CD14-positive monocyte (primary cell): ENCODE data around the gene GMFB. TPM values are rescaled to one million over a fixed set of nuclear protein-coding genes. Genes with fewer than 3 reads are reported as not detected.

Experiments used
- DNase-seq, 3 donors: peaks; one replicate each; pipeline ENCODE4 v3.0.0-alpha.2; 2011 to 2022
- H2AFZ ChIP-seq: 2 replicates; pipeline ENCODE4 v1.6.0; 2012; ENCODE audit warnings: mild to moderate bottlenecking, low read depth, low read length, inconsistent platforms; ENCODE audit not compliant: insufficient read depth, poor library complexity, severe bottlenecking
- H3K27ac ChIP-seq, 2 donors: 1 replicate in 1 of 2; 2 replicates in 1 of 2; pipeline ENCODE4 v1.5.1; 2012 to 2013; ENCODE audit warnings: low read length in 2 of 2, control low read depth in 1 of 2, inconsistent platforms in 1 of 2, low read depth in 1 of 2, mild to moderate bottlenecking in 1 of 2
- H3K27me3 ChIP-seq, 2 donors: one replicate each; pipeline versions ENCODE4 v1.6.0 to v1.6.1; 2011 to 2013; ENCODE audit warnings: low read length in 2 of 2; ENCODE audit not compliant: control insufficient read depth in 2 of 2, insufficient read depth in 2 of 2
- H3K36me3 ChIP-seq, 2 donors: replicated peaks in 1 of 2; 1 replicate in 1 of 2; 2 replicates in 1 of 2; pipeline versions ENCODE4 v1.5.1 to v1.6.1; 2012 to 2013; ENCODE audit warnings: low read length in 2 of 2, control low read depth in 1 of 2, inconsistent platforms in 1 of 2, mild to moderate bottlenecking in 1 of 2; ENCODE audit not compliant: insufficient read depth in 2 of 2, control insufficient read depth in 1 of 2
- H3K4me1 ChIP-seq, 2 donors: 1 replicate in 1 of 2; 2 replicates in 1 of 2; pipeline versions ENCODE4 v1.5.1 to v1.6.1; 2012 to 2013; ENCODE audit warnings: low read length in 2 of 2, control low read depth in 1 of 2, inconsistent platforms in 1 of 2, mild to moderate bottlenecking in 1 of 2, moderate library complexity in 1 of 2; ENCODE audit not compliant: insufficient read depth in 2 of 2, control insufficient read depth in 1 of 2
- H3K4me2 ChIP-seq: replicated peaks from 2 replicates; pipeline ENCODE3; 2012; ENCODE audit warnings: low read length, moderate library complexity, mild to moderate bottlenecking; ENCODE audit not compliant: poor library complexity, severe bottlenecking; ENCODE audit errors: extremely low read depth
- H3K4me3 ChIP-seq, 3 experiments: fragments of 200-600 bp in 1 of 3; sonication (generic) in 1 of 3; replicated peaks in 1 of 3; 1 replicate in 2 of 3; 2 replicates in 1 of 3; pipeline ENCODE4 v1.5.1; 2011 to 2013; ENCODE audit warnings: low read length in 3 of 3, mild to moderate bottlenecking in 3 of 3, control low read depth in 2 of 3, low read depth in 2 of 3, inconsistent platforms in 1 of 3, moderate library complexity in 1 of 3
- H3K79me2 ChIP-seq: 2 replicates; pipeline ENCODE4 v1.6.0; 2012; ENCODE audit warnings: mild to moderate bottlenecking, control low read depth, inconsistent platforms, low read length, moderate library complexity; ENCODE audit not compliant: insufficient read depth
- H3K9ac ChIP-seq: 2 replicates; pipeline ENCODE4 v1.6.0; 2017; ENCODE audit warnings: low read length, mild to moderate bottlenecking; ENCODE audit not compliant: insufficient read depth, poor library complexity, severe bottlenecking
- H3K9me3 ChIP-seq, 2 donors: replicated peaks in 1 of 2; 1 replicate in 1 of 2; 2 replicates in 1 of 2; pipeline versions ENCODE4 v1.5.1 to v1.6.1; 2012 to 2013; ENCODE audit warnings: low read length in 2 of 2, control low read depth in 1 of 2; ENCODE audit not compliant: control insufficient read depth in 1 of 2, insufficient read depth in 1 of 2
- H4K20me1 ChIP-seq: 2 replicates; pipeline ENCODE4 v1.6.0; 2012; ENCODE audit warnings: mild to moderate bottlenecking, low read length, control low read depth, moderate library complexity; ENCODE audit not compliant: insufficient read depth
- H3K27ac Mint-ChIP-seq, 7 donors: one replicate each; pipeline ENCODE4 v1.8.0; 2020; ENCODE audit warnings: mild to moderate bottlenecking in 7 of 7, mixed read lengths in 7 of 7, moderate library complexity in 6 of 7, inconsistent platforms in 2 of 7
- H3K27me3 Mint-ChIP-seq, 3 donors: one replicate each; pipeline ENCODE4 v1.8.0; 2021 to 2022; ENCODE audit warnings: low read depth in 3 of 3, mild to moderate bottlenecking in 3 of 3, mixed read lengths in 3 of 3, moderate library complexity in 3 of 3, inconsistent platforms in 1 of 3
- H3K36me3 Mint-ChIP-seq, 2 donors: one replicate each; pipeline ENCODE4 v1.8.0; 2020; ENCODE audit warnings: mixed read lengths in 2 of 2, inconsistent platforms in 1 of 2, mild to moderate bottlenecking in 1 of 2
- H3K4me1 Mint-ChIP-seq: one replicate; pipeline ENCODE4 v1.8.0; 2020; ENCODE audit warnings: mild to moderate bottlenecking, mixed read lengths
- H3K4me3 Mint-ChIP-seq, 2 donors: one replicate each; pipeline ENCODE4 v1.8.0; 2020; ENCODE audit warnings: mild to moderate bottlenecking in 2 of 2, mixed read lengths in 2 of 2, moderate library complexity in 1 of 2
- H3K9me3 Mint-ChIP-seq, 7 donors: one replicate each; pipeline ENCODE4 v1.8.0; 2020 to 2022; ENCODE audit warnings: mixed read lengths in 7 of 7, mild to moderate bottlenecking in 6 of 7, moderate library complexity in 6 of 7, inconsistent platforms in 2 of 7
- CTCF ChIP-seq: fragments of 200-600 bp; IDR thresholded peaks from one replicate; pipeline ENCODE4 v1.8.0; 2022; ENCODE audit warnings: antibody characterized with exemption, mild to moderate bottlenecking
- WGBS: methylation state at CpG from one replicate; pipeline ENCODE4 v1.1.5; 2013; ENCODE audit warnings: missing lambda C conversion rate; ENCODE audit not compliant: insufficient coverage; 5-methylcytosine and 5-hydroxymethylcytosine counted together
- intact Hi-C, 2 donors: fragments of 100-400 bp; cut with micrococcal nuclease; formaldehyde crosslinking; loops; one replicate each; pipeline versions ENCODE4 v1.15.0 to v1.15.1; 2023
- polyA plus RNA-seq, 3 donors: library from polyadenylated mRNA; depleted of rRNA in 1 of 3; unstranded in 2 of 3; stranded (reverse) in 1 of 3; fragments of 300-500 nt in 2 of 3; fragments of >200 nt in 1 of 3; fragmentation: Illumina TruSeq in 2 of 3; gene quantifications; 1 replicate in 2 of 3; 2 replicates in 1 of 3; pipeline ENCODE4 v1.2.3, GENCODE V29; 2012 to 2021

The GMFB gene
- polyA plus RNA-seq, 3 donors, result 10.8 to 41.1 (median 26.1) TPM

- H3K4me2 ChIP-seq, result peak overlapping the region; percentile 97
- 65% methylated on average over 2 of the region's 4 CpGs for WGBS
- H3K27ac ChIP-seq, result peak overlapping the region in 1 of 2 donors; percentile 93
- H3K4me1 ChIP-seq, result peaks cover 52 to 72% of the 10 kb centered on the region in 2 donors
- no peak for DNase-seq
- H3K4me1 Mint-ChIP-seq, result peaks cover 73% of the 10 kb centered on the region
- H3K27me3 ChIP-seq, result no peaks in the 10 kb centered on the region
- peaks cover 23% of the 10 kb centered on the region for H4K20me1 ChIP-seq
- H2AFZ ChIP-seq, result peak overlapping the region; percentile 92
- peak overlapping the region; percentile 92 for H3K9ac ChIP-seq
- H3K36me3 ChIP-seq, result peaks cover under 1 to 6% of the 10 kb centered on the region in 2 donors
- peaks cover 70% of the 10 kb centered on the region for H3K79me2 ChIP-seq
- intact Hi-C loops, result loop anchor here (5.0 kb wide), 3 partner anchors 35 to 90 kb away; partner anchors contain the start of gene CDKN3 (in 1 of the 2)
- peak overlapping the region; percentile 70 to 90 (median 73) for H3K4me3 ChIP-seq
- peak overlapping the region; percentile 86 to 92 for H3K4me3 Mint-ChIP-seq
- TF ChIP-seq CTCF, result no peak
- H3K36me3 Mint-ChIP-seq, result peaks cover 8 to 21% of the 10 kb centered on the region in 2 donors
- peaks cover 0 to 2% (median 1%) of the 10 kb centered on the region in 3 donors for H3K27me3 Mint-ChIP-seq
- no peaks in the 10 kb centered on the region for H3K9me3 ChIP-seq
- H3K27ac Mint-ChIP-seq, result peak overlapping the region; percentile 88 to 95 (median 93)
- H3K9me3 Mint-ChIP-seq, result peaks cover 0 to 3% (median 0%) of the 10 kb centered on the region in 7 donors
Observed at GRCh38 chr14:54487771-54488170, 1.0 kb downstream of the GMFB start.

- Histone ChIP-seq H3K4me1 (peaks cover 52 to 72% of the 10 kb centered on the region in 2 donors), H4K20me1 (peaks cover 33% of the 10 kb centered on the region), H3K9ac (no peak overlapping the region), H3K36me3 (peaks cover 10 to 17% of the 10 kb centered on the region in 2 donors), H3K79me2 (peaks cover 81% of the 10 kb centered on the region), H2AFZ (no peak overlapping the region), H3K4me3 (no peak overlapping the region), H3K27ac (peak overlapping the region in 1 of 2 donors; percentile 40), H3K4me2 (no peak overlapping the region), H3K9me3 (no peaks in the 10 kb centered on the region), H3K27me3 (no peaks in the 10 kb centered on the region)
- TF ChIP-seq CTCF, result no peak
- Mint-ChIP-seq H3K4me1 (peaks cover 73% of the 10 kb centered on the region), H3K9me3 (peaks cover 0 to 3% (median 0%) of the 10 kb centered on the region in 7 donors), H3K36me3 (peaks cover 16 to 31% of the 10 kb centered on the region in 2 donors), H3K27ac (peak overlapping the region in 3 of 7 donors; percentile 18 to 86 (median 46)), H3K27me3 (peaks cover 0 to 2% (median 1%) of the 10 kb centered on the region in 3 donors), H3K4me3 (no peak overlapping the region)
- DNase-seq, result no peak
- no CpG with 5 or more reads among the region's 1 CpG for WGBS
- intact Hi-C loops, result loop anchor here (5.0 kb wide), 3 partner anchors 34 to 89 kb away; partner anchors contain the start of gene CDKN3 (in 1 of the 2)
Observed at GRCh38 chr14:54486685-54487084, 2.1 kb downstream of the GMFB start.
